Caco-2 (cell line): ENCODE results near the gene MEF2C. TPM values are rescaled to one million over a fixed set of nuclear protein-coding genes. Genes with fewer than 3 reads are reported as not detected.

Experiments used
- BruUV-seq: library from RNA; stranded (reverse); fragments of 400-500 nt; replicated peaks from 2 replicates; lab custom pipeline; 2021; lab: Mats Ljungman, UMichigan
- CTCF ChIA-PET: fragments of 300-600 bp; sonication (Branson Sonifier 250); formaldehyde crosslinking; loops from one replicate; lab custom pipeline; 2022; ENCODE audit warnings: antibody characterized with exemption; lab: Charles Lee
- POLR2A ChIA-PET: fragments of 300-600 bp; sonication (Branson Sonifier 250); formaldehyde crosslinking; loops from one replicate; lab custom pipeline; 2022; ENCODE audit warnings: antibody characterized with exemption; lab: Charles Lee
- DNase-seq, 2 experiments: peaks; one replicate each; pipeline versions ENCODE4 v3.0.0 to v3.0.0-alpha.2; 2020 to 2022
- H3K27me3 ChIP-seq: replicated peaks from 2 replicates; pipeline ENCODE4 v1.6.0; 2011; ENCODE audit warnings: low read length; ENCODE audit not compliant: control insufficient read depth, insufficient read depth
- H3K36me3 ChIP-seq: 2 replicates; pipeline ENCODE4 v1.5.1; 2011; ENCODE audit warnings: low read length; ENCODE audit not compliant: control insufficient read depth, insufficient read depth
- H3K4me1 ChIP-seq: fragments of 250-450 bp; sonication (Bioruptor Pico); 2 replicates; pipeline ENCODE4 v1.5.1; 2020; ENCODE audit warnings: mild to moderate bottlenecking
- H3K4me3 ChIP-seq: 2 replicates; pipeline ENCODE4 v1.5.1; 2011; ENCODE audit warnings: low read depth, mild to moderate bottlenecking, control low read depth, low read length
- H3K9me3 ChIP-seq: fragments of 250-450 bp; sonication (Bioruptor Pico); 2 replicates; pipeline ENCODE4 v1.5.1; 2020; ENCODE audit warnings: mild to moderate bottlenecking, moderate library complexity
- H3K27ac Mint-ChIP-seq: one replicate; pipeline ENCODE4 v1.8.0; 2022; ENCODE audit warnings: mixed read lengths; ENCODE audit not compliant: unreplicated experiment
- H3K27me3 Mint-ChIP-seq: one replicate; pipeline ENCODE4 v1.8.0; 2022; ENCODE audit warnings: mixed read lengths; ENCODE audit not compliant: insufficient read depth, unreplicated experiment
- H3K36me3 Mint-ChIP-seq: one replicate; pipeline ENCODE4 v1.8.0; 2022; ENCODE audit warnings: mild to moderate bottlenecking, mixed read lengths; ENCODE audit not compliant: insufficient read depth, unreplicated experiment
- H3K4me1 Mint-ChIP-seq: one replicate; pipeline ENCODE4 v1.8.0; 2022; ENCODE audit warnings: low read depth, mixed read lengths; ENCODE audit not compliant: unreplicated experiment
- H3K4me3 Mint-ChIP-seq: one replicate; pipeline ENCODE4 v1.8.0; 2022; ENCODE audit warnings: mild to moderate bottlenecking, moderate library complexity, mixed read lengths; ENCODE audit not compliant: unreplicated experiment
- H3K9me3 Mint-ChIP-seq: one replicate; pipeline ENCODE4 v1.8.0; 2022; ENCODE audit warnings: mixed read lengths; ENCODE audit not compliant: unreplicated experiment
- CTCF ChIP-seq, 2 experiments: fragments of 200-600 bp in 1 of 2; IDR thresholded peaks; 1 replicate in 1 of 2; 2 replicates in 1 of 2; pipeline versions ENCODE4 v1.5.1 to v1.8.0; 2011 to 2022; ENCODE audit warnings: antibody characterized with exemption in 1 of 2, control low read depth in 1 of 2, inconsistent platforms in 1 of 2, low read depth in 1 of 2, low read length in 1 of 2, mild to moderate bottlenecking in 1 of 2, moderate library complexity in 1 of 2; ENCODE audit not compliant: insufficient read depth in 1 of 2, severe bottlenecking in 1 of 2, unreplicated experiment in 1 of 2
- intact Hi-C: fragments of 100-400 bp; cut with micrococcal nuclease; formaldehyde crosslinking; loops from one replicate; pipeline ENCODE4 v1.10.0; 2022; ENCODE audit not compliant: unreplicated experiment
- total RNA-seq: library from RNA; stranded (reverse); gene quantifications from 2 replicates; pipeline ENCODE4 v1.2.3, GENCODE V29; 2022

The MEF2C gene
- total RNA-seq, 1 experiment from 2014 or later, result 1.5 TPM

DNA sequence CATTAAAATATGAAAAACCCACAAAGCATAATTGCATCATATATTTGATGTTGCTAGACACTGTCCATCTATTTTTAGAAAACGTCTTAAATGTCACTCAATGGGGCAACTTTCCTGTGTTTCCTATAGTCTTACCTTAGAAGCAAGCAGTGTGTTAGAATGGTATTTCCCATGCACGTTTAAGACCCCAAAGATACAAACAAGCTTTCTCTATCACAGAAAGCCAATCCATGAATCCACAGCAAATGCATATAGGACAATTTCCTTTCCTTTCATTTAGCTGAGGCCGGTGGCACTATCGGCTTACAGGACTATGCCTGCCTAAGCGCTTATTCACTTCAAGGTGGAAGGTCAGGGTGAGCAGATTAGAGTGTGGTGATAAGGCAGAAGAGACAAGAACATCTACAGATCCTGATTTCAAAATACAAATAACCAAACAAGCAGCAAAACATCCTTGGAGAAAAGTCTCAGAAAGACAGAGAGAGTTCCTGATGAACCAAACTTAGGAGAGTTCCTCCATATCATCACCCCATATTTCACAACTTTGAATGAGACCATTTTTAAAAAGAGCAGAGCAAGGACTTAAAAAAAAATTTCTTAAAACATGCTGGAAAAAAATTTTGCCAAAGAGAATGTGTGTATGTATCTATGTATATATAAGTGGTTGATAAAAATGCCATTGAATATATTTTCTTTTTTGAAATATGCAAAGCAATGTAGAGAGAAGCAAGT is 57.2 kb downstream of the MEF2C start:
- no peaks in the 10 kb centered on the region for H3K36me3 Mint-ChIP-seq
- H3K27ac Mint-ChIP-seq, result no peak overlapping the region
- H3K9me3 ChIP-seq, result no peaks in the 10 kb centered on the region
- CTCF ChIA-PET, result no interaction called here
- no TSS peak for BruUV-seq
- peaks cover 7% of the 10 kb centered on the region for H3K4me1 Mint-ChIP-seq
- no peaks in the 10 kb centered on the region for H3K9me3 Mint-ChIP-seq
- no peak overlapping the region for H3K4me3 ChIP-seq
- TF ChIP-seq CTCF (IDR thresholded peaks at IDR 0.05; ENCODE audit: insufficient read depth in 1 of 2, low read depth in 1 of 2, low read length in 1 of 2, severe bottlenecking in 1 of 2, unreplicated experiment in 1 of 2), result no peak
- H3K36me3 ChIP-seq, result no peaks in the 10 kb centered on the region
- DNase-seq, result peak in 1 of 2 experiments; percentile 39
- H3K27me3 Mint-ChIP-seq, result peaks cover 6% of the 10 kb centered on the region
- H3K27me3 ChIP-seq, result no peaks in the 10 kb centered on the region
- POLR2A ChIA-PET, result no interaction called here
- no peak overlapping the region for H3K4me3 Mint-ChIP-seq
- H3K4me1 ChIP-seq, result 0 out of 2 replicates have a peak, but pooled peaks cover 3% of the 10 kb centered on the region
- intact Hi-C loops, result no loop called here

DNA sequence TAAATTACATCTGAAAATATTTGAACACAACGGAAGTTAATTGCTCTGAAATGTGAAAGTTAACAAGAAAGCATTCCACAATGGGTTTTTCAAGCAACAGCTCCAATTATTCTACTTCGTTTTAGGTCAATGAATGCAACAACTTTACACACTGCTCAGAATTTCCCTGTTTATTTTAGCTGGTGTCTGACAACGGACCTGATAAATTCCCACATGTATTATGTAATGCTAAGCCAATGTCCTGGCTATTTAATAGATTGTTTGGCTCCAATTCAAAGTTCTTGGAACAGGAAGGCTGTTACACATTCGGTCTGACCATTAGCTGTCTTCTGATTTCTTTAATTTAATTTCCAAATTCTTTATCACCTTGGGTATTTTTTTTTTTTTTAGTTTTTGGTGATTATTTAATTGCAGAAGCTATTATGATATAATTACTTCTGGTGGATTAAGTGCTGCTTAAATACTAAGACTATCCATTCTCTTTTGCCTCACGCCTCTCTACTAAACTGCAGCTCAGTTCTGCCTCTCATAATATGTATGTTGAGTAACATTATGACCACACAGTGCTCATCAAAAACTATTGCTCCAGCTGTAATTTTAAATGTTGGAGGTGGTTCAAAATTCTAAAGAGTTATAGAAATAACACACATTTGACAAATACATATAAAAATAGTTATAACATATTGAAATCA is 57.9 kb downstream of the MEF2C start:
- Histone ChIP-seq H3K36me3 (no peaks in the 10 kb centered on the region), H3K27me3 (no peaks in the 10 kb centered on the region), H3K4me3 (no peak overlapping the region), H3K9me3 (no peaks in the 10 kb centered on the region), H3K4me1 (0 out of 2 replicates have a peak, but pooled peaks cover 3% of the 10 kb centered on the region)
- Mint-ChIP-seq H3K27me3 (peaks cover 6% of the 10 kb centered on the region), H3K27ac (no peak overlapping the region), H3K4me3 (no peak overlapping the region), H3K9me3 (no peaks in the 10 kb centered on the region), H3K4me1 (peaks cover 7% of the 10 kb centered on the region), H3K36me3 (no peaks in the 10 kb centered on the region)
- TF ChIP-seq CTCF (IDR thresholded peaks at IDR 0.05; ENCODE audit: insufficient read depth in 1 of 2, low read depth in 1 of 2, low read length in 1 of 2, severe bottlenecking in 1 of 2, unreplicated experiment in 1 of 2), result no peak
- no peak for DNase-seq
- ChIA-PET CTCF (no interaction called here), POLR2A (no interaction called here)
- BruUV-seq, result no TSS peak
- intact Hi-C loops, result no loop called here

GRCh38 chr5:88824141-88824540 is 58.8 kb downstream of the MEF2C start:
- Mint-ChIP-seq H3K4me1 (peaks cover 7% of the 10 kb centered on the region), H3K27me3 (peaks cover 9% of the 10 kb centered on the region), H3K36me3 (no peaks in the 10 kb centered on the region), H3K9me3 (no peaks in the 10 kb centered on the region), H3K27ac (no peak overlapping the region), H3K4me3 (no peak overlapping the region)
- no peak for TF ChIP-seq CTCF (IDR thresholded peaks at IDR 0.05; ENCODE audit: insufficient read depth in 1 of 2, low read depth in 1 of 2, low read length in 1 of 2, severe bottlenecking in 1 of 2, unreplicated experiment in 1 of 2)
- Histone ChIP-seq H3K27me3 (no peaks in the 10 kb centered on the region), H3K4me1 (0 out of 2 replicates have a peak, but pooled peaks cover 3% of the 10 kb centered on the region), H3K4me3 (no peak overlapping the region), H3K9me3 (no peaks in the 10 kb centered on the region), H3K36me3 (no peaks in the 10 kb centered on the region)
- intact Hi-C loops, result no loop called here
- no peak for DNase-seq
- POLR2A ChIA-PET, result no interaction called here
- CTCF ChIA-PET, result no interaction called here
- BruUV-seq, result no TSS peak
